GM19025 (cell line): ENCODE results near the gene HAPLN3.
"Not testable (repeated sequence)": the region's sequence is repeated elsewhere in the genome, so short reads cannot be mapped to it uniquely, and the experiment has no call there.

ENCODE experiments used
- ATAC-seq: cut with Tn5 transposase; IDR thresholded peaks from one replicate; pipeline ENCODE4 v1.9.1; 2021; ENCODE audit warnings: mild to moderate bottlenecking, low read depth, moderate library complexity; ENCODE audit not compliant: unreplicated experiment

Gene HAPLN3, protein sequence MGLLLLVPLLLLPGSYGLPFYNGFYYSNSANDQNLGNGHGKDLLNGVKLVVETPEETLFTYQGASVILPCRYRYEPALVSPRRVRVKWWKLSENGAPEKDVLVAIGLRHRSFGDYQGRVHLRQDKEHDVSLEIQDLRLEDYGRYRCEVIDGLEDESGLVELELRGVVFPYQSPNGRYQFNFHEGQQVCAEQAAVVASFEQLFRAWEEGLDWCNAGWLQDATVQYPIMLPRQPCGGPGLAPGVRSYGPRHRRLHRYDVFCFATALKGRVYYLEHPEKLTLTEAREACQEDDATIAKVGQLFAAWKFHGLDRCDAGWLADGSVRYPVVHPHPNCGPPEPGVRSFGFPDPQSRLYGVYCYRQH

GRCh38 chr15:88894819-88895767, at the start of gene HAPLN3:
TSS of gene HAPLN3 (minus strand) at chr15:88895544. CDS start at chr15:88887298, 8,246 bp downstream.
- no peak for ATAC-seq

GRCh38 chr15:88940110-88940675, 44.8 kb upstream of the HAPLN3 start:
- ATAC-seq: no peak

DNA sequence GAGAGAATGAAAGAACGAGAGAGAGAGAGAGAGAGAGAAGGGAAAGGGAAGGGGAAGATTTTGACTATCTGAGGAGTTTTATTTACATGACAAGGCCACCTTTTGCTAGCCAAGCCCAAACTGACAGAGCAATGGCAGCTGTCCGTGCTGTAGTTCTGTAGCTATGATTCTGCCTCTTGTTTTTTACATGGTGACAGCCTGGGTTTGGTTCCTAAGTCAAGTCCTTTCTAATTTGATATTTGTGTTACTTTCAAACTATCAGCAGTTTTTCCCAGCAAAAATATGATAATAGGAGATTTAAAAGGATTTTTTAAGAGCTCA, 44.1 kb upstream of the HAPLN3 start:
- no peak for ATAC-seq

DNA sequence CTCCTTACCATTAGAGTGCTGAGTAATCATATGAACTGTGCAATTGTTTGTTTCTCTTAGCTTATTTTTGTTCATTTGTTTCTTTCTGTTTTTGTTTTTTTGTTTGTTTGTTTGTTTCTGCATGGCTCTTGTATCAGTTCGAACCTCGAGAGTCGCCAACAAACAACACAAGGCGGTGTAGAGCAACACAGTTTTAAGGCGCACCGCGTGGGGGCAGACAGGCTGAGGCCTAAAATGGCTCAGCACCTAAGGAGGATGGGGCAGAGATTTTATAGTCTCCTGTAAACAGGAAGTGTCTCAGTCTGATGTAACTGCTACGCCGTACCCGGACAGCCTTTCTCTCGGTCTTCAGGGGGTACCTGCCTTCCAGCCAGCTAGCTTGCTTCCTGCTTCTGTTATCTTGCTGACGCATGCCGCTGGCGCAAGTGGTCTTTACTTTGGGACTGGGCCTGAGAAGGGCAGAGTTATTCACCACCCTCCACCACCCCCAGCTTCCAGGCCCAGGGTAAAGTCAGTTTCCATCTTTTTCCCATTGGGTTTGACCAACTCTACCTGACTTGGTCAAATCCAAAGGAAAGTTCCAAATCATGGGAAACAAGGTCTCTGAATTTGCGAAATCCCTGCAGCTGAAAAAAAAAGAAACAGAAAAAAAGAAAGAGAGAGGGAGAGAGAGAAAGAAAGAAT, 43.6 kb upstream of the HAPLN3 start:
- no peak for ATAC-seq

- ATAC-seq: not testable (repeated sequence)
Measured at GRCh38 chr15:88934449-88934848, 39.1 kb upstream of the HAPLN3 start.

- no peak for ATAC-seq
Measured at GRCh38 chr15:88932875-88933330, 37.6 kb upstream of the HAPLN3 start.

DNA sequence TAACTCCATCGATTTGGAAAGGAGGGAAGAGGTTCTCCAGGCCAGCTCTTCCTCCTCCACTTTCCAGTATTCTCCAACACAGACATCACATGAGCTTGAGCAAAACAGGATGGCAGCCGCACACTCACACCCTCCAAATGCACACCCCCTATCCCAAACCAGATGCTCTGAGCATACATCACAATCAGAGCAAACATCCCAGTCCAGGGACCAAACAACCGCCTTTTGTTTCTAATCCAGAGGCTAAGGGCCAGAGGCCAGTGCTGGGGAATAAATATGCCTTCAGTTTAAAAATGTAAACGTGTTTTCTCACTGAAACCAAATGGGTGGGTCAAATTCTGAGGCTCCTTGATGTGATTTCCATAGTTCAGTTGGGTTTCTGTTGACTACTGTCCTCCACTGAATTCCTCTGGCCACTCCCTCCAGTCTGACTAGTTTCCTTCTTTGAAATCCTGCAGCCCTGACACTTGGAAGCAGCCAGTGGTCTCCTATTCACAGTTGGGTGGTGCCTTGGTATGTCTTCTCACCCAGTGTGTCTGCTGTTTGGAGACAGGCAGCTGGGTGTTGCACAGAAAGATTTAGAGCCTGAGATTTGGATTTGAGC, 37.0 kb upstream of the HAPLN3 start:
- no peak for ATAC-seq

- no peak for ATAC-seq
Measured at GRCh38 chr15:88930579-88930978, 35.2 kb upstream of the HAPLN3 start.

- not testable (repeated sequence) for ATAC-seq
Measured at GRCh38 chr15:88929358-88930098, 34.2 kb upstream of the HAPLN3 start.

DNA sequence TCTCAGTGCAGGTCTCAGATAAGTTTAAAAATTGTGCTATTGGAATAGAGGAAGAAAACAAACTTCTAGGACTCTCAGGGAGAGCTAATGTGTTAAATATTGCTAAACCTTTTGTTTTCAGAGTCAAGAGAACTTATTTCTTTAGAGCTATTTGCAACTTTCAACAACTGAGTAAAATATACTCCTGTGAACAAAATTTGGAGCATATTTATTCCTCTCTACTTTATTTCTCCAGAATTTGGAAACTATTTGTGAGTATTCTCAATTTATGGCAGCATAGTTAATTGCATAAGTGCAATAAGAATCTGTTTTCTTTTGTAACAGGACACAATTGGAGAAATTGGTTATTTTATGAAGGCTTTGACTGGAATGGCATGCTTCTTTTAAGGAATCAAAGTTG, 32.8 kb upstream of the HAPLN3 start:
- not testable (repeated sequence) for ATAC-seq

DNA sequence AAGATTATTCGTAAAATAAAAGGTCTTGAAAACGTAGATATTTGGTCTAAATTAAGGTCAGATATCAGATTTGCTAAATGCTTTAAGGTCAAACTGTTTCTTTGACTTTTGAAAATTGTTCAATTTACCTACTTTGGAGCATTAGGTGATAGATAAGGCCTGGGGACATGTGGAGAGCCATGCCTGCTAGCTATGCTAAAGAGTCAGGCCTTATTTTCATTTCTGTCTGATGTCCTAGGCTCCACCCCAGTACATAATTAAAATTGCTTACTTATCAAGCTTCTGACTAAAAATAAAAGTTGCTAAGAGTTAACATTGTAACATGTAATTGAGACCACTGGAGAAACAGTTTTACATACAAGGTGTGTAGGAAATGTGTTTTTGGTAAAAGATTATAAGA, 30.3 kb upstream of the HAPLN3 start:
- ATAC-seq: not testable (repeated sequence)

- ATAC-seq: peak; percentile 68
Measured at GRCh38 chr15:88920892-88921435, 25.6 kb upstream of the HAPLN3 start.

- ATAC-seq: no peak
Measured at GRCh38 chr15:88920186-88920891, 25.0 kb upstream of the HAPLN3 start.

GRCh38 chr15:88918738-88919137, 23.4 kb upstream of the HAPLN3 start:
- no peak for ATAC-seq

- ATAC-seq: no peak
Measured at GRCh38 chr15:88917760-88918159, 22.4 kb upstream of the HAPLN3 start.

DNA sequence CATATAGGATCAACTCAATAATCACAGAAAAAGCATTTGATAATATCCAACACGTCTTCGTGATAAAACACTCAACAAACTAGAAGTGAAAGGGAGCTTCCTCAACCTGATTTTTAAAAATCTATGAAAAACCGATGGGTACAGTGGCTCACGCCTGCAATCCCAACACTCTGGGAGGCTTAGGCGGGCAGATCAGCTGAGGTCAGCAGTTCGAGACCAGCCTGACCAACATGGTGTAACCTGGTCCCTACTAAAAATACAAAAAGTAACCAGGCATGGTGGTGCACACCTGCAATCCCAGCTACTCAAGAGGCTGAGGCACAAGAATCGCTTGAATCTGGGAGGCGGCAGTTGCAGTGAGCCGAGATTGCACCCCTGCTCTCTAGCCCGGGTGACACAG, 20.0 kb upstream of the HAPLN3 start:
- no peak for ATAC-seq

- ATAC-seq: no peak
Measured at GRCh38 chr15:88913850-88914169, 18.5 kb upstream of the HAPLN3 start.

GRCh38 chr15:88913017-88913849, 17.9 kb upstream of the HAPLN3 start, which contains the start of gene MFGE8:
TSS of gene MFGE8 (minus strand) at chr15:88913379. CDS start at chr15:88913319, 60 bp downstream.
- ATAC-seq: peak; percentile 82
